Suppressor macrophage treated with lipopolysaccharide for 1 hour (primary cell): Measurements from ENCODE around the gene BAG3.
"Not testable (repeated sequence)": the region's sequence is repeated elsewhere in the genome, so short reads cannot be mapped to it uniquely, and the experiment has no call there.

Experiments
- DNase-seq, 3 donors: peaks; one replicate each; pipeline ENCODE4 v3.0.0-alpha.2; 2020 to 2022

BAG3 gene

GRCh38 chr10:119640875-119641526 is 10.2 kb upstream of the BAG3 start:
- no peak for DNase-seq

DNA sequence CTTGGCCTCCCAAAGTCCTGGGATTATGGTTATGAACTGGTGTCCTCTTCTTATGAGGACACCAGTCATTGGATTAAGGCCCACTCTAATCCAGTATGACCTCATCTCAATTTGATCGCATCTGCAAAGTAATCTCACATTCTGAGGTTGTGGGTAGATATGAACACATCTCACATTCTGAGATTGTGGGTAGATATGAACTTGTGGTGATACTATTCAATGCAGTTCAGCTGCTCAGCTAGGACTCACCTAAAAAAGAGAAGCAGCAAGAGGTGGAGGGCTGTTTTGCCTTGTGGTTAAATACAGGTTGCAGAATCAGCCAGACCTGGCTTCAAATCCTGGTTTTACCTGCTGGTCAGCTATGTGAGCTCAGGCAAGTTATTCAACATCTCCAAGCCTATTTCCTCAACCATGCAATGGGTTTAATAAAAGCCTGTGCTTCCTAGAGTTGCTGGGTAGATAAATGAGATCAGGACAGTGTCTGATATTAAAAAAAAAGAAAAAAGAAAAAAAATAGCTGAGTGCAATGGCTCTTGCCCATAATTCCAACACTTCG is 8.5 kb upstream of the BAG3 start:
- no peak for DNase-seq

- DNase-seq = no peak
Measured at GRCh38 chr10:119643306-119644204, 7.6 kb upstream of the BAG3 start.

- DNase-seq = no peak
Measured at GRCh38 chr10:119644205-119644814, 6.9 kb upstream of the BAG3 start.

DNA sequence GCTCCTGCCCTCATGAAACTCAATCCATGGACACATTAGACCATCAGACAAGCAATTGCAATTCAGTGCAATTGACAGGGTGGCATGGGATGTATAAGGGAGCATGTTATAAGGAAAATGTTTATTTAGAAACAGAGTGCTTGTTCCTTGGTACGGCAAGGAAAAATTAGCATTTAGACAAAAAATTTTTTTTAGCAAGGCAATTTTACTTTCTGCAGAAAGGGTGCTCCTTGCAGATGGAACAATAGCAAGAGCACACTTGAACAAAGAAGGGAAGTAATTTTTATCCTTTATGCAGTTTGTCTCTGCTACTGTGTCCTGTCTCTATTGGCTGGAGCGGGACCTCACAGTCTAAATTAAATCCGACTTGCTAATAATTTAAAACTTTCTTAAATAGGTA is 6.2 kb upstream of the BAG3 start:
- no peak for DNase-seq

DNA sequence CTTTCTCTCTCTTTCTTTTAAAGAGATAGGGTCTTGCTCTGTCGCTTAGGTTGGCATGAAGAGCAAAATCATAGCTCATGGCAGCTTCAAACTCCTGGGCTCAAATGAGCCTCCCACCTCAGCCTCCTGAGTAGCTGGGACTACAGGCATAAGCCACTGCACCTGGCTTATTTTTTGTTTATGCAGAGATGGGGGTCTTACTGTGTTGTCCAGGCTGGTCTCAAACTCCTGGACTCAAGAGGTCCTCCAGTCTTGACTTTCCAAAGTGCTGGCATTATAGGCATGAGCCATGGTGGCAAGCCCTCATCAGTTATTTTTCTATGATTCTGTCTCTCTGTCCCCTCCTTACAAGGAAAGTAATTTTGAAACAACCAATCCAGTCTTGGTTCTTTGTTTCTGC is 1.1 kb upstream of the BAG3 start:
- no peak for DNase-seq

DNA sequence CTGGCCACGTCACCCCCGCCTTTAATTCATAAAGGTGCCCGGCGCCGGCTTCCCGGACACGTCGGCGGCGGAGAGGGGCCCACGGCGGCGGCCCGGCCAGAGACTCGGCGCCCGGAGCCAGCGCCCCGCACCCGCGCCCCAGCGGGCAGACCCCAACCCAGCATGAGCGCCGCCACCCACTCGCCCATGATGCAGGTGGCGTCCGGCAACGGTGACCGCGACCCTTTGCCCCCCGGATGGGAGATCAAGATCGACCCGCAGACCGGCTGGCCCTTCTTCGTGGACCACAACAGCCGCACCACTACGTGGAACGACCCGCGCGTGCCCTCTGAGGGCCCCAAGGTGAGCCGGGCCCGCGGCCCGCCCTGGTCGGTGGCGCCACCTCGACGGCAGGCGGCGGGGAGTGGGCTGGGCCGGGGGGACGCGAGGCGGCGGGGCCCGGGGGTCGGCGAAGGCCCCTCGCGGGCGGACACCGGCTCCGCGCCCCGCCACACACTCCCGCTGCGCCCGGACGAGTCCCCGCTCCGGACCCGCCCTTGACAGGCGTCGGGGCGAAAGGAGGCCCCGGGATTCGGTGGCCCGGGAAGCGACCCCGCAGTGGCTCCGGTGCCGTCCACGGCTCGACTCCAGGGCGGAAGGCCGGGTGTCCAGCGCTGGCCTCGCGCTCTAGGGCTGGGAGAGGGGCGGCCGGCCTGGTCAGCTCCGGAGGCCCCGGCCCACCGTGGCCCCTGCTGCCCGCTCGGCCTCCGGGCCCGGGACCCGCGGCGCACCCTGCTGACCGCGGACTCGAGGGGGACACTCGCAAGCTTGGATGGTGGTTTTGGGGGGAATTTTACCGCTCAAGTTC is 557 bp downstream of the BAG3 start:
- peak; percentile 21 to 59 (median 35) for DNase-seq

DNA sequence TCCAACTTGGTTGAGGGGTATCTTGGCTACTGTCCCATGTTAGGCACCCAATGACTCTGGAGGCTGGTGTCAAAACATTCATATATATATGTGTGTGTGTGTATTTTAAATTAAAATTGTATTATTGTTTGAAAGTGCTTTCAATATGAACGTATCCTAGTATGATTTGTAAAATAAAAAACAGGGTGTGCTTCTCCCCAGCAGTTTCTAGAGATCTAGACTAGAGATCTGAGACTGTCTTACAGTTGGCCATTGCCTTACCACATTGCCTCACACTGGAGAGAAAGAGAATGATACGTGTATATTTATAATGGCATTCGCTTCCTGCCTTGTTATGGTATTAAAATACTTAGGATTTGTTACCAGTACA is 1.2 kb downstream of the BAG3 start:
- peak; percentile 43 to 67 (median 52) for DNase-seq

DNA sequence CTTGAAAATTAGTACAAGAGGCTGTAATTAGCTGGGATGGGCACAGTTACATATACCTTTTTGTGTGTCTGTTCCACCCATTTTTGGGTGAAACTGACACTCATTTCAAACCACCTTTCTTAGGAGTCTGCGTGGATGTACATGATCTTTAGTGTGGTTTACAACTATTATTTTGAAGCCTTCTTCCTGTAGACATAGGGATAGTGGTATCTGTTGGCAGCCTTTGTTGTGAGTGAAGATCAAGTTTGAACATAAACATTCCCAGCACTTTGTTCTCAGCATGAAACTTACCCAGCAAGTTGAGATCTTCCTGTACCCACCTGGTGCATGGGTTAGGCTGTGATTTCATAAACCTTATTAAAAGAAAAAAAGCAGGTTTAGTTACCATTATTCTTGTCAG is 2.0 kb downstream of the BAG3 start:
- DNase-seq = no peak

- no peak for DNase-seq
Measured at GRCh38 chr10:119653916-119654315, 2.7 kb downstream of the BAG3 start.

DNA sequence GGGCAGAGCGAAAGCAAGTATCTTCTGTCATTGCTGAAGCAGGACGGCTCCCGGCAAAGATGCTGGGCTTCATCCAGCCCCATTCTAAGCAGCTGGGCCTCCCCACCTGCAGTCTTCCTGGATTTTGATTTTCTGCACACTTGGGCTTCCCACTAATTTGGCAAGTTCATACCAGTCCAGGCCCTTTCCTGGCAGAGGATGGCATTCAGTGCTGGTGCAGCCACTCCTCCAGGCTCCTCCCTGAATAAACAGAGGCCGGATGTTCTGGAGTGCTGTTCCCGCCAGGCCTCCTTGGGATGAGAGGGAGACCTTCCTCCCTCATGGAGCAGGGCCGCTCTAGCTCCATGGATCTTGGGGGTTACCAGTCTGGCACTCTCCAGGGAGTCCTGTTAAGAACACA is 3.4 kb downstream of the BAG3 start:
- DNase-seq = no peak

DNA sequence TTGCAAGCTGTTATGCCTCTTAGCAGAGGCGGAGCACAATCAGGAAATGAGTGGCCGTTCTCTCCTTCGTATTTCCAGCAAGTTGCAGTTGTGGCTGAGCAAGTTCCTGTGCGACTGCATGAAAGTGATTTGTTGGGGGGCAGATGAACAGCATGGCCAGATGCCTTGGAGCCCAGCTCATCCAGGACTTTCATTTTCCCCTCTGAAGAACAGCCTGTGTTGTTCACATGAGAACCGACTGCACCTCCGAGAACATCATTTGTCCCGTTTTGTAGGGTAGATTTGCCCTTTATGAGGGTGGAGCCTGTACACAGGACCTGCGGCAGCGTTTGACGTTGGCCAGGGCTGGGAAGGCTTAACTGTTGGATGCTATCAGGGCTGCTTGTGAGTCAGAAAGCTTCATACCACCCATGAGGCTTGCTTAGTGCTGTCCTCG is 4.4 kb downstream of the BAG3 start:
- peak; percentile 15 to 42 (median 30) for DNase-seq

- no peak for DNase-seq
Measured at GRCh38 chr10:119656760-119657159, 5.6 kb downstream of the BAG3 start.

- no peak for DNase-seq
Measured at GRCh38 chr10:119657725-119658124, 6.5 kb downstream of the BAG3 start.

GRCh38 chr10:119658274-119658673 is 7.1 kb downstream of the BAG3 start:
- peak; percentile 86 to 90 (median 88) for DNase-seq

GRCh38 chr10:119659951-119660350 is 8.8 kb downstream of the BAG3 start:
- DNase-seq = no peak

DNA sequence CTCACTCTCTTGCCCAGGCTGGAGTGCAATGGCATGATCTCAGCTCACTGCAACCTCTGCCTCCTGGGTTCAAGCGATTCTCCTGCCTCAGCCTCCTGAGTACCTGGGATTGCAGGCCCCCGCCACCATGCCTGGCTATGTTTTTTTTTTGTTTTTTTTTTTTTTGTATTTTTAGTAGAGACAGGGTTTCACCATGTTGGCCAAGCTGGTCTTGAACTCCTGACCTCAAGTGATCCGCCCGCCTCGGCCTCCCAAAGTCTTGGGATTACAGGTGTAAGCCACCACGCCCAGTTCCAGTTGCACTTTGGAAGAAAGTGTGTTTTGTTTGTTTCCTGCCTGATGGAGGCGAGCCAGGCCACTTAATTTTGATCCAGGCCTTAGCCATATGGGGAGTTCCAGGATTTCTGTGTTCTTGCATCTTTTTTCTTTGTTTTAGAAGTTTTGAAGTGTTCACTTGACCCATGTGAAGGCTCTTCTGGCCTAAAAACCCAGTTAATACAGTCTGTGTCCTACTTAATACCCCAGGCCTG is 11.0 kb downstream of the BAG3 start:
- not testable (repeated sequence) for DNase-seq

DNA sequence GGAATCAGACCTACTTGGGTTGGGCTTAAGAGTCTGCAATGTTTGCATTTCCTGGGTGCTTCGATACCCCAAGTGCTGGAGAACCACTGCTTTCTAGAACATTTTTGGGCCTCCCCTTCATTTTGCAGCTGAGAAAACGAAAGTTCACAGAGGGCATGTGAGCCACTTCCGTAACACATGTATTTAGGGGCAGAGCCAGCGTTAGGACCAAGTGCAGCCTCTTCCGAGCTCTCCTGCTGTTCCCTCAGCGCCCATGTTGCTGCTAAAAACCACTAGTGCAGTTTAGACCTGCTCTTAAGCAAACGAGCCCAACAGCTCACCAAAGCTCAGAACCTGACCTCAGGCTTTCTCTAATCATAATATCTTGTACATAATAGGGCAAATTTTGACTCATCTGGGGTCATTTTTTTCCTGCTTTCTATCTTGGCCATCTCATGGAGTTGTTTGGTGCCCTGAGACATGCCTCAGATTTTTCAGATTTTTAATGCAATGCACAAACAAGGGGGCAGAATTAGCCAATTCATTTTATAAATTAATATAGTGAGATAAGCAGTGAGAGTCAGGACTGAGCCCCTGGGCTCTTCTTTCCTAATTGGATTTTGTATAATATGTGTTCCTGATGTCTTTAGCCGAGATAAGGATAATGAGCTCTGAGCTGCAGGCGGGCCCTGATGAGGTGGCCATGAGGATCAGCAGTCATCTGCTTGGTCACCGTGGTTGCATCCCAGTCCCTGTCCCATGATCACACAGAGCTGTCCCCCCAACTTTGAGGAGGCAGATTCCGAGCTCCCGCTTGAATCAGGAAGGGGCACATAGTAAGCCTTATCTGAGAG is 12.9 kb downstream of the BAG3 start:
- DNase-seq = no peak

DNA sequence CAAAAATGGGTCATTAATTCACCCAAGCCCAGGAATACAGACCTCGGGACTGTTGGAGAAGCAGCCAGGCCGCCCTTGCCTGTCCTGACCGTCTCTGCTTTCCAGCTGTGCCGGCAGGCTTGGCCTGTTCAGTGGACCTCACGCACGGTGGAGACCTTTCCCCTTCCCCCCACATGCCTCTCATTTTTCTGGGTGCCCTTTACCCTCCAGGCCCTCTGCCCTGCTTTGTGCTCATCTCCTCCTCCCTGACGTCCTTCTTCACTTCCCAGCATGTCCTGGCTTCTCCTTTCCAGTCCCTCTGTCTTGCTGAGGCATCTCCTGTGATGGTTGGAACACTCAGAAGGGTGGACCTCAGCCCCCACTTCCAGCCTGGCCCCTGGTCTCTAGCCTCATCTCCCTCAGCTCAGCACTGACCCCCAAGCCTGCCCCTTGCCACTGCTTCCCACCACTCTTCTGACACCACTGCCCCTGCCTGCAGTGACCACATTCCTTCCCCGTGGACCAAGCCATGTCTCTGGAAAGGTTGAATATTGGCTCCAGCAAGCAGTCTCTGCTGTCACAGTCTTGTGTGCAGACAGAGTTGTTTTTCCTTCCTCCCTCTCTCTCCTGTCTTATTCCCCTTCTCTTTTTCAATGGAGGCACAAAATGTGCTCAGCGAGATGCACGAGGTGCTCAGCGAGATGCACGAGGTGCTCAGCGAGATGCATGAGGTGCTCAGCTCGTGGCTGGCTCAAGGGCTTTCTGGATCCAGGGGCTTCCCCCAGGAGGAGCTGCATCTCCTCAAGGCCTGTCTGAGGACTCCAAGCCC is 14.9 kb downstream of the BAG3 start:
- no peak for DNase-seq

GRCh38 chr10:119666709-119667004 is 15.5 kb downstream of the BAG3 start:
- no peak for DNase-seq
